ENCODE results near the gene SLC24A5. TPM values are rescaled to one million over a fixed set of nuclear protein-coding genes. Genes with fewer than 3 reads are reported as not detected.

SLC24A5 gene
- total and polyA plus RNA-seq, 4 donors = not detected

GRCh38 chr15:48091522-48091921 is 29.3 kb upstream of the SLC24A5 start:
- Histone ChIP-seq H3K36me3 (ENCODE audit: control insufficient read depth in 4 of 4, insufficient read depth in 3 of 4, low read depth in 1 of 4, low read length in 3 of 4) (no peaks in the 10 kb centered on the region), H3K27me3 (ENCODE audit: control insufficient read depth in 4 of 4, insufficient read depth in 4 of 4, low read length in 3 of 4) (peaks cover 0 to 5% (median 2%) of the 10 kb centered on the region in 4 donors), H3K4me1 (ENCODE audit: control insufficient read depth in 4 of 4, insufficient read depth in 4 of 4, low read length in 3 of 4) (no peaks in the 10 kb centered on the region), H3K27ac (ENCODE audit: low read depth in 1 of 2, low read length in 2 of 2) (no peak overlapping the region), H3K9me3 (ENCODE audit: control insufficient read depth in 4 of 4, low read length in 3 of 4) (no peaks in the 10 kb centered on the region), H3K9ac (ENCODE audit: low read depth in 1 of 2, low read length in 2 of 2) (no peak overlapping the region), H3K4me3 (ENCODE audit: low read depth in 1 of 3, low read length in 3 of 3) (no peak overlapping the region)
- DNase-seq (ENCODE audit: low spot score) = no peak
- WGBS = 78% methylated on average over 4 of the region's 4 CpGs
- TF ChIP-seq ZBTB33 (IDR thresholded peaks at IDR 0.05) (no peak), CTCF (IDR thresholded peaks at IDR 0.05; ENCODE audit: low read depth, low read length, missing input control) (no peak), JUND (IDR thresholded peaks at IDR 0.05) (no peak), HNF4A (conservative IDR thresholded peaks at IDR 0.05) (no peak), RXRA (IDR thresholded peaks at IDR 0.05) (no peak), FOXA2 (IDR thresholded peaks at IDR 0.05) (no peak), REST (IDR thresholded peaks at IDR 0.05) (no peak)

- TF ChIP-seq TAF1 (conservative IDR thresholded peaks at IDR 0.05) (no peak), RAD21 (IDR thresholded peaks at IDR 0.05) (no peak), ATF3 (IDR thresholded peaks at IDR 0.05) (no peak), RXRA (IDR thresholded peaks at IDR 0.05) (no peak), HNF4A (conservative IDR thresholded peaks at IDR 0.05) (no peak), MAX (IDR thresholded peaks at IDR 0.05) (no peak)
- H3K4me1 ChIP-seq (ENCODE audit: control insufficient read depth in 4 of 4, insufficient read depth in 4 of 4, low read length in 3 of 4) = no peaks in the 10 kb centered on the region
- DNase-seq (ENCODE audit: low spot score) = no peak
- H3K27ac ChIP-seq (ENCODE audit: low read depth in 1 of 2, low read length in 2 of 2) = no peak overlapping the region
- H3K9me3 ChIP-seq (ENCODE audit: control insufficient read depth in 4 of 4, low read length in 3 of 4) = no peaks in the 10 kb centered on the region
- H3K9ac ChIP-seq (ENCODE audit: low read depth in 1 of 2, low read length in 2 of 2) = no peak overlapping the region
- H3K36me3 ChIP-seq (ENCODE audit: control insufficient read depth in 4 of 4, insufficient read depth in 3 of 4, low read depth in 1 of 4, low read length in 3 of 4) = no peaks in the 10 kb centered on the region
- WGBS = 70% methylated on average over 4 of the region's 4 CpGs
- peaks cover 0 to 3% (median 0%) of the 10 kb centered on the region in 4 donors for H3K27me3 ChIP-seq (ENCODE audit: control insufficient read depth in 4 of 4, insufficient read depth in 4 of 4, low read length in 3 of 4)
- H3K4me3 ChIP-seq (ENCODE audit: low read depth in 1 of 3, low read length in 3 of 3) = no peak overlapping the region
Measured at GRCh38 chr15:48096355-48096786, 24.4 kb upstream of the SLC24A5 start.

All from liver (tissue), 9 donors.